WI38 (cell line): ENCODE data around the gene ACHE.

ENCODE experiments used
- H3K4me3 ChIP-seq: 2 replicates; pipeline ENCODE4 v1.5.1; 2011; ENCODE audit warnings: low read depth, mild to moderate bottlenecking, control low read depth, low read length
- TF ChIP-seq, protein P1 (sequence below): IDR thresholded peaks from 2 replicates; pipeline ENCODE4 v1.5.1; 2012; ENCODE audit warnings: low read depth, mild to moderate bottlenecking, control low read depth, low read length

The ACHE gene

DNA sequence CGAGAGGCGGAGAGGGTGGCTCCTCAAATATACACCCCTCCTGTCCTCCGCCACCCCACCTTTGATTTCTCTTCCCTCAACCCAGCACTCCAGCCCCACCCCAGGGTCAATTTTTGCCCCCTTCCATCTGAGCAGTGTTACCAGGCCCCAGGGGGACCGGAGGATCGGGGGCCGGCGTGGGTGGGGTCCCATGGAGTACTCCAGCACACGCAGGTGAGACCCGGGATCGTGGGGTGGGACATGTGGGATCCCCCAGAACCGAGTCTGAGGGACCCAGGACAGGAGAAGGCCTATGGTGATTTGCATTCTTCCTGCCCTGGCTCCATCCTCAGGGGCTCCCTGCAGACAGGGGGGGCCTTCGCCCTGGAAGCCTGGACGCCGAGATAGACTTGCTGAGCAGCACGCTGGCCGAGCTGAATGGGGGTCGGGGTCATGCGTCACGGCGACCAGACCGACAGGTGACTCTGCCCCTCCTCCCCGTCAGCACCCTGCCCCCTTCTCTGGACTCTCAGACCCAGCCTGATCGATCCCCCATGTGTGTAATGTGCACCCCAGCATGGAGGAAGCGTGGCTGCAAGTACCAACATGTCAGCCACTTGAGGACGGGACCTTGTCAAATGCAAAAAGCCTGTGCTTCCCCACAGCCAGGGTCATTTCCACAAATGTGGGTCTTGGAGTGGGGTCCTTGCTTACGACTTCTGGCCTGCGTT is 27.8 kb downstream of the ACHE start:
- TF ChIP-seq, protein P1, sequence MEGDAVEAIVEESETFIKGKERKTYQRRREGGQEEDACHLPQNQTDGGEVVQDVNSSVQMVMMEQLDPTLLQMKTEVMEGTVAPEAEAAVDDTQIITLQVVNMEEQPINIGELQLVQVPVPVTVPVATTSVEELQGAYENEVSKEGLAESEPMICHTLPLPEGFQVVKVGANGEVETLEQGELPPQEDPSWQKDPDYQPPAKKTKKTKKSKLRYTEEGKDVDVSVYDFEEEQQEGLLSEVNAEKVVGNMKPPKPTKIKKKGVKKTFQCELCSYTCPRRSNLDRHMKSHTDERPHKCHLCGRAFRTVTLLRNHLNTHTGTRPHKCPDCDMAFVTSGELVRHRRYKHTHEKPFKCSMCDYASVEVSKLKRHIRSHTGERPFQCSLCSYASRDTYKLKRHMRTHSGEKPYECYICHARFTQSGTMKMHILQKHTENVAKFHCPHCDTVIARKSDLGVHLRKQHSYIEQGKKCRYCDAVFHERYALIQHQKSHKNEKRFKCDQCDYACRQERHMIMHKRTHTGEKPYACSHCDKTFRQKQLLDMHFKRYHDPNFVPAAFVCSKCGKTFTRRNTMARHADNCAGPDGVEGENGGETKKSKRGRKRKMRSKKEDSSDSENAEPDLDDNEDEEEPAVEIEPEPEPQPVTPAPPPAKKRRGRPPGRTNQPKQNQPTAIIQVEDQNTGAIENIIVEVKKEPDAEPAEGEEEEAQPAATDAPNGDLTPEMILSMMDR, result no peak
- peak overlapping the region; percentile 98 for H3K4me3 ChIP-seq

DNA sequence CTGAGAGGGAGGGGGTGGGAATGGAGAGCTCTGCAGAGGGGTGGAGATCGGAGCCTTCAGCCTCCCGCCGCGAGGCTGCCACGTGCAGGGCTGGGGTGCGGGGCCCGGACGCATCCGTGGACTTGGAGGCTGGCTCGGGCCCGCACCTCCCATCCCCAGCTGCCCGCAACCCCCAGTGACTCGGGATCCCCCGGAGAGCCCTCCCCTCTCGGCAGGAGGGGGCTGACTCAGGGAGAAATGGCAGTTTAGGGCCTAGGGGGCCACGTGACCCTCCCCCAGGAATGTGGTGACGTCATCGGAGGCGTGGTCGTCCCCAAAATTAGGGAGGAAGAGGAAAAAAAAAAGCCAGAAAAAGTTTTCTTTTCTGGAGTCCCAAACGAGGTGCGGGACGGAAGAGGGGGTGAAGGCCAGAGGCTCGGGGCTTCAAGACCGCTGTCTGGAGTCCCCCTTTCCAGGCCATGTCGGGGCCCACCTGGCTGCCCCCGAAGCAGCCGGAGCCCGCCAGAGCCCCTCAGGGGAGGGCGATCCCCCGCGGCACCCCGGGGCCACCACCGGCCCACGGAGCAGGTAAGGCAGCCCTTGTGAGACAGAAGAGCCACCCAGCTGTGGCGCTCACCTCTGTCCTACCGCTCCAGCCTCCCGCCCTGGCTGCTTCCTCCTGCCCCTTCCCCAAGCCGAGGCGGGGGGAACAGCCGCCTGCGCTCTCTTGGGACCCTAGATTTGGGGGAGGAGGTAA is 28.5 kb downstream of the ACHE start, which contains the start of gene TRIP6:
TRIP6 (plus strand) TSS at position 348 of the 736 bp plus-strand sequence; CDS start at position 459, 111 bp downstream.
- TF ChIP-seq, protein P1, result no peak
- H3K4me3 ChIP-seq, result peak within 1 kb of the TSS; percentile 98

DNA sequence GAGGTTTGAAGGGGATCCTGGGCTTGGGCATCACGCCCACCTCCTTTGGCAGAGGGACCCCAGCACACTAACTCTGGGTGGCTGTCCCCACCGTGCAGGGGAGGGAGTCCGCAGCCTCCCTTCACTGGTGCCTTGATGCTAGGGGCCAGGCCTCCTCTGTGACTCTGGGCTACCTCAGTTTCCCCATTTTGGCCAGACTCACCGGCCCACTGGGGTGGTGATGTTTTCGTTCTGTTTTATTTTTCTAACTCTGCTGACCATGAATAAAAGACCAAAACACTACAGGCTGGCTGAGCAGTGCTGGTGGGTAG is 29.0 kb downstream of the ACHE start:
- peak overlapping the region; percentile 98 for H3K4me3 ChIP-seq
- TF ChIP-seq, protein P1, result no peak

GRCh38 chr7:100865938-100866728 is 29.6 kb downstream of the ACHE start:
- no peak overlapping the region for H3K4me3 ChIP-seq
- TF ChIP-seq, protein P1, result no peak

DNA sequence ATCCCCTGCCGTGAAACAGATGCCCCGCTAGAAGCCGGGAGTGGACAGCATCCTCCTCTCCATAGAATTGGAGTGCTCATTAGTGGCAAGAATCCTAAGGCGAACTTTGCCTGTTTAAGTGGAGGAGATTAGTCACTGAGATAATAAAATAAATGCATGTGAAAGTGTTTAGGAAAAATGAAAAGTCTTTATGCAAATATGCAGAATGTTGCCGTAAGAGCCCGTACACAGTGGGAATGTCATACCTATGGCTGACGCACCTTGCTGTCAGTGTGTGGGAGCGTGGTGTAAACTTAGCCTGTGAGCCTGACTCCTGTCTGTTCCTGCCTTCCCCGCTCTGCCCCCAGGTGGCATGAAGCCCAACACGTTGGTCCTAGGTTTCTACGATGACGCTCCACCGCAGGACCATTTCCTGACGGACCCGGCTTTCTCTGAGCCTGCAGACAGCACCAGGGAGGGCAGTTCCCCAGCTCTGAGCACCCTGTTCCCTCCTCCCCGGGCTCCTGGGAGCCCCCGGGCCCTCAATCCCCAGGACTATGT is 30.2 kb downstream of the ACHE start:
- no peak overlapping the region for H3K4me3 ChIP-seq
- TF ChIP-seq, protein P1, result no peak

GRCh38 chr7:100864263-100864845 is 31.3 kb downstream of the ACHE start:
- TF ChIP-seq, protein P1, result no peak
- H3K4me3 ChIP-seq, result no peak overlapping the region
